Stimulated activated CD8-positive, alpha-beta memory T cell treated with anti-CD3 and anti-CD28 coated beads, Interleukin-2, amount 100 ng/mL, for 48 hours (primary cell): Measurements from ENCODE around the gene KCNA3.
A peak's percentile ranks its signal among the peaks of the same experiment; 100 is the strongest.

Experiments used
- DNase-seq, 2 donors: peaks; one replicate each; pipeline ENCODE4 v3.0.0-alpha.2; 2020; ENCODE audit warnings: low read depth in 2 of 2

Gene KCNA3

DNA sequence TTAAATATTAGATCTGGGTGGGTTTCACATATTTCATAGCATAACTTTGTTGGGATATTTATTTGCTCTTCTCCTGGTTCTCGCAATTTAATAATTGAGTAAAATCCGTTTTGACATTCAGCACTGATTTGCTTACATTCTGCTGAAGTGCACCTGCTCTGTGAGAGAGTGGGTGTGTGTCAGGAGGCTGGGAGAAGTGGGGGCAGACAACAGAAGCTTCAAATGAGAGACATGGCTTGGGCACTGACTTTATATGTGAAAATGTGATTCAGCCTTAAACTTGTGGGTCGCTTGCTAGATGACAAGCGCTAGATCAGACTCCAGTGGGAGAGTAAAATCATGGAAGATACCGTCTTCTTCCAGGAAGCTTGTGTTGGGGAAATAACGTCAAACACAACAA, 36.2 kb downstream of the KCNA3 start:
- no peak for DNase-seq

DNA sequence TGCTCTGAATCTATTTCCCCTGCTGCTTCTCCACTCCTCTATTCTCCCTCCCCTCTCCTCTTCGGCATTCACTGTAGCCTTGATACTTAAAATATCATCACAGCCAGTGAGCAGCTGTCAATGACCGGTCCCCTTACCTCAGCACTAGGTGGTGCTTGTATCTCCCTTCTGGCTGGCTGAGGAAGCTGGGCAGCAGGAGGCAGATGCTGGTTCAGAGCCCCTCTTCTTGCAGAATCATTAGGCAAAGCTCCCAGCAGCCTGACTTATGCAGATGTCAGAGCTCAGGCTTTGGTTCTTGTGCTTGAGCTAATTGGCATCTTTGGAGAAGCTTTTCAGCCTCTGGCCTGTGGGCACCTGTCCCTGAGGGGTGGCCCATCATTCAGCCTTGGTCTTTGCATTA, 36.7 kb downstream of the KCNA3 start:
- no peak for DNase-seq

DNA sequence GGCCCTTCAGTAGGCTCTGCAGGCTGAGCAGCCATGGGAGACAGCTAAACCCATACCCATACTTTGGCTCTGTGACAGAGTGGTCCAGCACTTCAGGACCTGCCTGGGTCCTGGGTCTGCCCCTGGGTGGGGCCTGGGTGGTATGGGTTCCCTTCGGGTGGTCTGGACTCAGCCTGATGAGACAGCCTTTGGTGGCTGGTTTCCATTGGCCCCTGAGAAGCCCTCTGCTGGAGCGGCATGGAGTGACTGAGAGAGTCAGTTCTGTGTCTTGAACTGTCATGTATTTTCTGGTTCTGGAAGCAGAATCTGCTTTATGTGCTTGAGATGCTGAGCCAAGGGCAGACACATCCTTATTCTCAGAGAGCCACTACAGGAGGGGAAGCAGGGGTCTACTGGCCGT, 37.3 kb downstream of the KCNA3 start:
- no peak for DNase-seq

DNA sequence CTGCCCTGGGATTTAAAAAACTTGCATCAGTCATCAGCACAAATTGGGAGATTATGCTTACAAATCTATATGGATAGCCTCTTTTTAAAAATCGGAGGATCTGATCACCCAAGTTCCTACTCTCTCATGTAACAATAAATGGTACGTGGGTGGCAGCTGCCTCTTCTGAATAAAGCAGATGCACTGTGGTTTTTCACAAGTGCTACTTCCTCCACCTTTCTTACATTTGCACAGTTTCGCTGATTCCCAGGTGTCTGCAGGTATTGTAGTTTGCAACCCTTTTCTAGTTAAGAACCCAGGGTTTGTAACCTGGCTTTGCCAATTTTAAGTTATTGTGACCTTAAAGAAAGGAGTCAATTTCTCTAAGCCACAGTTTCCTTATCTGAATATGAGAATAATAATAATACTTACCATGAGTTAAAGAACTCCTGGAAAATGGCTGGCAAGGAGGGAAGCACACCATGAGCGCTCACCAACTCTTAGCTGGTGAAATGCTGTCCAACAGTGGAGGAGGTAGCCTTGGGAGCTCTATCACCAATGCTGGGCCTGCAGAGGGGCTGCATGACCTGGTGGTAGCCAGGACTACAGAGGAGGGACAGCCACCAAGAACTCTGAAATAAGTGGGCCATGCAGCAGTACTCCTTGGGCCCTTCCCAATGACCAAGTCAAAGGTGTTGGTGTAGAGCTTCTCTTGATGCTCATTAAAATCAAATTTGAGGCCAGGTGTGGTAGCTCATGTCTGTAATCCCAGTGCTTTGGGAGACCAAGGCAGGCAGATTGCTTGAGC, 38.4 kb downstream of the KCNA3 start:
- DNase-seq = no peak

DNA sequence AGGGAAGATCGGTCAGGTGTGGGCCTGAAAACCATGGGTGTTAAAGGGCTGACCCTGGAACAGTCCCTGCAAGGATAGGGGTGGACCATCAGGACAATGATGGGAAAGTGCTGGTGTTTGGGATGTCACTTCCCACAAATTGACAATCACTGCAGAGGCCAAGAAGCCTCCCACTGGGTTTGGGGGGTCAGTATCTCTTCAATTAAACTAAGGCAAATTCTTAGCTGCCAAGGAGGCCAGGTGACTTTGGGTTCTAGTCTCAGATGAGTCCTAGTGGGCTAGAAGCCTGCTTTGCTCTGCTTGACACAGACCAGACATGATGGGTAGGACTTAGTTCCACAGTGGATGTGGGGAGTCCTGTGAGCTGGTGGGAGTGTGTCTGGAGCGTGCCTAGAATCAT, 39.3 kb downstream of the KCNA3 start:
- DNase-seq = no peak

DNA sequence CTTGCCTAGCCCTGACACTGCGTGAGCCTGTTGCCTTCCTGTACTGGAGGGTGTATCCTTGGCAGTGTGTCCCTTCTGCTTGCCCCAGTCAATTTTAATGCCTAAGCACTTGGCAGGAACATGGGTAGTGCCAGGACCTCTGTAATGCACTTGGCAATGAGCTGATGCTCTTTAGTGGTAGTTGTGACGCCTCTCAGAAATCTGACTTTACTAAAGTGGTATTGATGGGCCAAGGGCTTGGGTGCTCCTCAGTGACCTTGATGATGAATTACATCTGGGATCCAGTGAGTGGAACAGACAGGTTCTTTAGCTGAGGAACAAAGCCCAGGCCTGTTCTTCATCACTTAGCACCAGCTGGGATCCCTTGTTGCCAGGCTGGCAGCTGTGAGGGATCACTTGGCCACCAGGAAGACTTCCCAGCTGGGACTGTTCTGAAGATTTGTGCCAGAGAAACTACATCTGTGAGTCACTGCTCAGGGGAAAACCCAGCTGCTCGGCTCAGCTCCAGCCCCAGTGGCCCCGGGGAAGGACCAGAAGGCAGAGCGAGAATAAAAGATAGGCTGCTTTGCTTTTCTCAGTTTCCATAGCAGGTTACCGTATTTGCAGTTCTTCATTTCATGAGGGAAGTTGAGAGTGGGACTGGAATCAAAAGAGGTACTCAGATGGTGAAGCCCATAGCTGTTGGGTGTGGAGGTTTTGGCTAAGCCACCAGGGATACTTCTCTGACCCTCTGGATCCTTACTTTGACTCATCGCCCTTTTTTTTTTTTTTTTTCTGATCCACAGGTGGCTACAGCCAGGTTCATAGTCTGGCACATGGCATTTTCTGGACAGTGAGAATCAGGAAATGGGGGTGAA, 40.1 kb downstream of the KCNA3 start:
- peak; percentile 62 to 67 for DNase-seq

DNA sequence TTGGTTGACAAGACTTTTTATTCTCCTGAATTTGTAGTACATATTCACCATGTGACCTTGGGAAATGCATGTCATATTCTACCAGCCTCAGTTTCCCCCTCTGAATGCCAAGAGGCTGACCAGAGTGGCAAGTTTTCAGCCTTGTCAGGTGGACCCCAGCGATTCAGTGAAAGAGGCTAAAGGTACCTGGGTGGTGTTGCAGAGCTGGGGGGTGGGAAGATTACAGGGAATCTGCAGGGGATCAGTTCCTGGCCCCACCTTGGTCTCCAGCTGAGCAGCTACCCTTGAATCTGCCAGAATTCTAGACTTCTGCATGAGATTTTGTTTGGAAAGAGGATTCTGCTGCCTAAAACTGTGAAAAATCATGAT, 40.7 kb downstream of the KCNA3 start:
- DNase-seq = no peak

DNA sequence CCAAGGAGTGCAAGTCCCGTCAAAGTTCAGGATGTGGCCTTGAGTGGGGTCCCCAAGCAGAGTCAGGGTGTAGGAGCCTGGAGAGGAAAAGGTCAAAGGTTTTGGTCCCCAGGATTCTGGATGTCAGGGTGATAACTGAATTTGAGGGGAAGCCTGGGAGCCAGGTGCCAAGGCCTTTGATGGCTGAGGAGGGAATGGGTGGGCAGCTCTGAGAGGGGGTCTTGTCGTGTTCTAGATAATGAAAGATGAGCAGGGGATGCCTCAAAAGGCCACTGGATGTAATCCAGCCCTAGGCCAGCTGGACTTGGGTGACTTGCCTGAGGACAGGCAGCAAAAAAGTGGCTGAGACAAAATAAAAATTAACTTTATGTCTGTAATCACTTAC, 41.1 kb downstream of the KCNA3 start:
- DNase-seq = no peak

DNA sequence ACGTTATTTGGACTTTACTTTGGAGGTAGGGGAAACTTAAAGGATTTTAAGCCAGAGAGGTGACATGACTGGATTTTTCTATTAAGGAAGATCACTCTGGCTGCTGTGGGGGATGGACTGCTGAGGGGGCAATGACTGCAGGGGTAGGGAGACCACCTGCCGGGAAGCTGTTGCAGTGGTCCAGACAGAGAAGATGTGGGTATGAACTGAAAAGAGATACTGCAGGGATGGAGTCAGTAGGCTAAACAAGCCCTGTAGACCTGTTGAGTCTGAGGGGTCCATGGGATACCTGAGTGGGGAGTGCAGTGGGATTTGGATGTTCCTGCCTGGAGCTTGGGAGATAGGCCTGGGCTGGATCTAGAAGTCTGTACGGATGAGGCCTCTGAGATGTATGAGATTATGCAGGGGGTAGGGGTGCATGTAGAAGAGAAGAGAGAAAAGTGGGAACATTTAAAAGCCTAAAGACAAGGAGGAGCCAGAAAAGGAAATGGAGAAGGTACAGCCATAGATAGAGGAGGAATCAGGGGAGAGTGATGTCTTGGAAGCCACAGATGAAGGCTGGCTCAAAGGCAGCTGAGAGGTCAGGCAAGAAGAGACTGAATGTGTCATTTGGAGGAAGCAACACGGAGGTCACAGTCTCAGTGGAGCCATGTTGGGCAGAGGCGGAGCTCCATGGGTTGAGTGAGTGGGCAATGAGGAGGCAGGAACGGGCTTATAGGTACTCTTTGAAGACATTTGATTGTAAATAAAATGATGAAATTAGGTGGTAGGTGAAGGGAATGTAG, 42.7 kb downstream of the KCNA3 start:
- no peak for DNase-seq

DNA sequence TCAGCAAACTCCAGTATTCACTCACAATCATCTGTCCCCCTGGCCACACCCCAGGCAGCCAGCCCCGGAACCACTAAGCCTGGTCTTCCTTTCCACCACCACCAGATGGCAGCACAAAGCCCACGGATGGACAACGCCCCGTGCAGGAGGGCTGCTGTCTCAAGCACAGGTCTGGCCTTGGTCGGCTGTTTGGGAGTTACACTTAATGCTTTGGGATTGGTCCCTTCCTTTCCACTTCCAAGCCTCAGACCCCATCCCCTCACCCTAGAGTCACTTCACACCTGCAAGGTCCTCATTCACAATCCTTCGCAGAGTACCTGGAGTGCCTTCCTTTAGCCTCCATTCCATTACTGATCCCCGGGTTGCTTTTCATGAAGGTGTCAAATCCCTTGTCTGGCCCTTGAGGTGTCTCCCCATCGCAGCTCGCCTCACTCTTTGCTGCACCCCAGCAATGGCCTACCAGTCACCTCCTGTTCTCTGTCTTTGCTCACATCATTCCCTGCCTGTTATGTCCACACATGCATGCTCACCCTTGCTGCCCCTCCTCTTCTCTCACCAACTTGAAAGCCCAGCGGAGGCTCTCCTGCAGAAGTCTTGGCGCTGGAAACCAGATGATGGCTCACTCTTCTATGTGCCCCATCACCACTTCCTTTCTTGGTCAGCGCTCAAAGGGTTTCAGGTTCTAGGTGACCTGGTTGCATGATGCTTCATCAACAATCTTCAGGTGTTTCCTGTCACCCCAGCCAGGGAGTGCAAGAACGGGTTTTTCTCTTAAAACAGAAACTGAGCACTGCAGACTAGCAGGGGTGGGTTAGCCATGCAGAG, 43.7 kb downstream of the KCNA3 start:
- DNase-seq = peak; percentile 68 to 72

DNA sequence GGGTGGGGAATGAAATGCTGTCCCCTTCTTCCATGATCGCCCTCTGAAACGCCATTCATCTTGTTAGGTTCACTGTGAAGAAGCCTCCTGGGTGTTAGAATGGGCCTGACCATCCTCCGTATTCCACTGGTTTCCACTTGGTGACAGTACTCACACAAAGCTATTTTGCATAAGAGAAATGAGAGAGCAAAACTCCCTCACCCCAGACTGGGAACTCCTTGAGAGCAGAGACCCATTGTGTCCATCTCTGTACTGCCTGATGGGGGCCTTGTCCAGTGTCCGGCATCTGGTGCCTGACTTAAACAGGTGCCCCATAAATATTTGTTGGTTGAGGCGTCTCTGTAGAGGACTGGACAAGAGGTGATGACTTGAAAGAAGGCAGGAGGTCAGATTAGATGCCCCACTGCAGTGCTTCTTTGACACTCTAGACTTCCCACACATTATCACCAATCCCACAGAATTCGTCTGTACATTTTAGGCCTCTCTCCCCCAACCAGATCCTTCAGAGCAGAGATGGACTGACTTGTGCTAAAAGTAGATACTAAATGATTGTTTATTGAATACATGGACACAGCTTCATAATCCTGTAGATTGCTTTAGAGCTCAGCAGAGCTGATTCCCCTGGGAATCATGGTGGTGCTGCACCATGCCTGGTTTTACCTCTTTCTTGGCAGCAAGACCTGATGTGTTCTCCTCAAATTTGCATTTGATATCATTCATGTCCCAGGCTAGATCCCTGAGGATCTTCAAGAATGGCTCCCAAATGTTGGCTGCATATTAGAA, 46.2 kb downstream of the KCNA3 start:
- DNase-seq = no peak

DNA sequence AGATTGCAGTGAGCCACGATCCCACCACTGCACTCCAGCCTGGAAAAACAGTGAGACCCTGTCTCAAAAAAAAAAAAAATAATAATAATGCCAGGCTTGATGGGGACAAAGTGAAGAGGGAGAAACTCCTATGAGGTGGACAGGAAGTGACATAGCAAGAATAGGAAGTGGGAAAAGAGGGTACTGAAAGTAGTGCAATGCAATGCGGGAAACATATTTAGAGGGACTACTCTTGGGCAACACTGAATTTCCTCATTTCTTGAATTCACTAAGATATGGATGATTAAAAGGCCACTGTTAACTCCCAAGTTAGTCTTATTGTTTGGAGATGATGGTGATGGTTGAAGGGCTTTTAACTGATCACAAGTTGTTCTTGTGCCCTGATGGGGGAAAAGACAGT, 47.0 kb downstream of the KCNA3 start:
- DNase-seq = no peak

DNA sequence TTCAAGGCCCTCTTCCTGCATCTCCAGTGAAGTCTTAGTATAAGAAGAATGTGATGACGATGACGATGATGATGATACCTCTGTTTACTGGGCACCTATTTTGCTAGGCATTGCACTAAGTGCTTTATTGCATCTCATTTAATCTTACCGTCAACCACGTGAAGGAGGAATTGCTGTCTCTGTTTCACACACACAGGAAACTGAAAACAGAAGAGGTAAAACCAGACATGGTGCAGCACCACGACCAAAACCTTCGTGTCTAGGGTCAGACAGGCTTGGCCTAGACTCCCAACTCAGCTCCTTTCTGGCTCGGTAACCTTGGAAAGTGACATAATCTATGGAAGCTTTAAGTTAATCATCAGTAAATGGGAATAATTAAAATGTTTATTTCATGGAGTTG, 47.9 kb downstream of the KCNA3 start:
- no peak for DNase-seq
